H1 (cell line): ENCODE results near the gene ELOVL2. TPM values are rescaled to one million over a fixed set of nuclear protein-coding genes. Genes with fewer than 3 reads are reported as not detected.

Source experiments
- CTCF ChIA-PET: fragments of 300-600 bp; sonication (Branson Sonifier 250); formaldehyde crosslinking; loops from one replicate; lab custom pipeline; 2021; ENCODE audit not compliant: partially characterized antibody; lab: Charles Lee
- POLR2A ChIA-PET: fragments of 300-600 bp; sonication (Branson Sonifier 250); formaldehyde crosslinking; loops from one replicate; lab custom pipeline; 2021; ENCODE audit warnings: inconsistent platforms; ENCODE audit not compliant: partially characterized antibody; lab: Charles Lee
- DNase-seq, 2 experiments: peaks; one replicate each; pipeline versions ENCODE4 v3.0.0 to v3.0.0-alpha.2; 2010 to 2022; ENCODE audit warnings: low spot score in 2 of 2, low read depth in 1 of 2, mixed read lengths in 1 of 2
- FAIRE-seq: peaks from 2 replicates; lab custom pipeline; 2011; peaks lifted over from hg19 to GRCh38; lab: Jason Lieb, UNC
- H2AFZ ChIP-seq: 2 replicates; pipeline ENCODE4 v1.8.1; 2012; ENCODE audit warnings: low read length, inconsistent platforms
- H2AK5ac ChIP-seq: 2 replicates; pipeline ENCODE4 v1.6.1; 2013; ENCODE audit warnings: low read depth, low read length
- H2BK120ac ChIP-seq: replicated peaks from 2 replicates; pipeline ENCODE3; 2013; ENCODE audit warnings: low read depth, low read length, inconsistent platforms
- H2BK12ac ChIP-seq: 2 replicates; pipeline ENCODE4 v1.6.1; 2013; ENCODE audit warnings: low read depth, low read length
- H2BK15ac ChIP-seq: 2 replicates; pipeline ENCODE4 v1.6.1; 2013; ENCODE audit warnings: low read length
- H2BK20ac ChIP-seq: 2 replicates; pipeline ENCODE4 v1.6.1; 2013; ENCODE audit warnings: low read length
- H2BK5ac ChIP-seq: 2 replicates; pipeline ENCODE4 v1.6.1; 2013; ENCODE audit warnings: low read depth, low read length
- H3K14ac ChIP-seq: 2 replicates; pipeline ENCODE4 v1.6.1; 2013; ENCODE audit warnings: inconsistent platforms; ENCODE audit not compliant: insufficient read length
- H3K18ac ChIP-seq: 2 replicates; pipeline ENCODE4 v1.6.1; 2013; ENCODE audit warnings: low read length; ENCODE audit errors: extremely low read depth
- H3K23ac ChIP-seq: 2 replicates; pipeline ENCODE4 v1.6.1; 2013; ENCODE audit warnings: inconsistent platforms; ENCODE audit not compliant: insufficient read length
- H3K23me2 ChIP-seq: 2 replicates; pipeline ENCODE4 v1.6.1; 2013; ENCODE audit warnings: low read depth, low read length
- H3K27ac ChIP-seq: 2 replicates; pipeline ENCODE4 v1.6.1; 2011; ENCODE audit warnings: low read depth, low read length, inconsistent platforms
- H3K27me3 ChIP-seq, 4 experiments: replicated peaks in 1 of 4; 1 replicate in 1 of 4; 2 replicates in 3 of 4; pipeline versions ENCODE4 v1.6.1 to v1.8.1; 2011 to 2013; ENCODE audit warnings: low read length in 3 of 4, mild to moderate bottlenecking in 3 of 4, inconsistent platforms in 2 of 4, mixed read lengths in 2 of 4, moderate library complexity in 1 of 4; ENCODE audit not compliant: control insufficient read depth in 3 of 4, insufficient read depth in 3 of 4; ENCODE audit errors: extremely low read depth in 1 of 4
- H3K36me3 ChIP-seq, 4 experiments: 2 replicates each; pipeline versions ENCODE4 v1.6.1 to v1.8.1; 2011 to 2013; ENCODE audit warnings: mild to moderate bottlenecking in 4 of 4, low read length in 3 of 4, moderate library complexity in 2 of 4, control low read depth in 1 of 4, inconsistent platforms in 1 of 4; ENCODE audit not compliant: insufficient read depth in 4 of 4, control insufficient read depth in 2 of 4
- H3K4ac ChIP-seq: replicated peaks from 2 replicates; pipeline ENCODE3; 2013; ENCODE audit warnings: low read length, low read depth, mixed read lengths, inconsistent platforms; ENCODE audit not compliant: insufficient read length
- H3K4me1 ChIP-seq, 4 experiments: replicated peaks in 1 of 4; 1 replicate in 1 of 4; 2 replicates in 3 of 4; pipeline versions ENCODE4 v1.6.1 to v1.8.1; 2011 to 2013; ENCODE audit warnings: low read length in 3 of 4, inconsistent platforms in 2 of 4, mixed read lengths in 1 of 4; ENCODE audit not compliant: insufficient read depth in 4 of 4, control insufficient read depth in 3 of 4
- H3K4me2 ChIP-seq, 2 experiments: 2 replicates each; pipeline versions ENCODE4 v1.6.1 to v1.8.1; 2011 to 2013; ENCODE audit warnings: low read depth in 2 of 2, low read length in 2 of 2, control low read depth in 1 of 2, inconsistent platforms in 1 of 2, mild to moderate bottlenecking in 1 of 2; ENCODE audit not compliant: insufficient read depth in 1 of 2
- H3K4me3 ChIP-seq, 4 experiments: fragments of 200-600, 300-600 bp in 1 of 4; sonication (generic), shearing (Covaris generic), sonication (Bioruptor Twin) in 1 of 4; 2 replicates each; pipeline versions ENCODE4 v1.5.1 to v1.8.1; 2011 to 2016; ENCODE audit warnings: low read length in 4 of 4, low read depth in 3 of 4, control low read depth in 2 of 4, inconsistent platforms in 2 of 4, mild to moderate bottlenecking in 2 of 4, mixed read lengths in 1 of 4, moderate library complexity in 1 of 4; ENCODE audit not compliant: insufficient read depth in 2 of 4; ENCODE audit errors: extremely low read depth in 1 of 4
- H3K56ac ChIP-seq: replicated peaks from 2 replicates; pipeline ENCODE3; 2013; ENCODE audit warnings: low read depth, mild to moderate bottlenecking, mixed read lengths, low read length, inconsistent platforms; ENCODE audit not compliant: insufficient read length
- H3K79me1 ChIP-seq: 2 replicates; pipeline ENCODE4 v1.6.1; 2013; ENCODE audit warnings: low read depth, low read length, control low read depth
- H3K79me2 ChIP-seq, 2 experiments: 2 replicates each; pipeline versions ENCODE4 v1.6.1 to v1.8.1; 2012 to 2013; ENCODE audit warnings: low read length in 2 of 2, mild to moderate bottlenecking in 2 of 2, inconsistent platforms in 1 of 2; ENCODE audit not compliant: insufficient read depth in 2 of 2, control insufficient read depth in 1 of 2
- H3K9ac ChIP-seq, 4 experiments: replicated peaks in 1 of 4; 1 replicate in 1 of 4; 2 replicates in 3 of 4; pipeline versions ENCODE4 v1.6.1 to v1.8.1; 2011 to 2013; ENCODE audit warnings: low read depth in 3 of 4, low read length in 3 of 4, control low read depth in 2 of 4, mild to moderate bottlenecking in 2 of 4, moderate library complexity in 2 of 4, inconsistent platforms in 1 of 4; ENCODE audit errors: extremely low read depth in 1 of 4
- H3K9me3 ChIP-seq, 2 experiments: 2 replicates each; pipeline versions ENCODE4 v1.6.1 to v1.8.1; 2012 to 2013; ENCODE audit warnings: mild to moderate bottlenecking in 2 of 2, moderate library complexity in 2 of 2, control low read depth in 1 of 2, inconsistent platforms in 1 of 2, low read depth in 1 of 2, low read length in 1 of 2, mixed read lengths in 1 of 2; ENCODE audit not compliant: insufficient read depth in 2 of 2
- H4K20me1 ChIP-seq, 2 experiments: replicated peaks in 1 of 2; 2 replicates each; pipeline versions ENCODE3 to v1.8.1; 2011 to 2013; ENCODE audit warnings: inconsistent platforms in 2 of 2, low read length in 2 of 2, mild to moderate bottlenecking in 1 of 2; ENCODE audit not compliant: insufficient read depth in 2 of 2, control insufficient read depth in 1 of 2
- H4K5ac ChIP-seq: 2 replicates; pipeline ENCODE4 v1.6.1; 2013; ENCODE audit warnings: low read length, low read depth, mixed read lengths, inconsistent platforms; ENCODE audit not compliant: insufficient read length
- H4K8ac ChIP-seq: 2 replicates; pipeline ENCODE4 v1.8.0; 2013; ENCODE audit warnings: mild to moderate bottlenecking, moderate library complexity, low read length, inconsistent platforms; ENCODE audit not compliant: insufficient read depth; ENCODE audit errors: extremely low read depth
- H4K91ac ChIP-seq: replicated peaks from 2 replicates; pipeline ENCODE3; 2013; ENCODE audit warnings: low read length, mixed read lengths, inconsistent platforms; ENCODE audit not compliant: insufficient read length
- MAFK ChIP-seq: IDR thresholded peaks from 2 replicates; pipeline ENCODE4 v1.6.1; 2012; ENCODE audit warnings: low read depth, mild to moderate bottlenecking, improper control_type of control experiment, low read length
- WGBS, 2 experiments: shearing (Covaris generic) in 1 of 2; methylation state at CpG; one replicate each; pipeline versions ENCODE4 v1.1.6 to v1.1.7; 2013 to 2015; ENCODE audit warnings: low lambda C conversion rate in 2 of 2, mixed read lengths in 2 of 2, inconsistent platforms in 1 of 2, low coverage in 1 of 2, missing lambda C conversion rate in 1 of 2; ENCODE audit not compliant: insufficient replicate concordance in 2 of 2, insufficient coverage in 1 of 2, insufficient read length in 1 of 2; ENCODE audit errors: extremely low coverage in 1 of 2, missing lambda C conversion rate in 1 of 2; 5-methylcytosine and 5-hydroxymethylcytosine counted together
- polyA plus RNA-seq, 7 experiments: library from polyadenylated mRNA; depleted of rRNA in 3 of 7; stranded (reverse) in 5 of 7; unstranded in 2 of 7; fragments of >200 nt in 5 of 7; fragments of 200-250 nt in 2 of 7; gene quantifications; 1 replicate in 5 of 7; 2 replicates in 1 of 7; 4 replicates in 1 of 7; pipeline versions ENCODE4 v1.2.1 to v1.2.3, GENCODE V29; 2011 to 2013; ENCODE audit warnings: missing spikeins in 2 of 7, mixed read lengths in 2 of 7
- total RNA-seq: library from RNA; stranded (reverse); fragmentation: NEBNext Ultra II Directional; extraction: Animal tissue kit (Norgen Biotek cat#: 25700); gene quantifications from 2 replicates; pipeline ENCODE4 v1.2.1, GENCODE V29; 2021
- TF ChIP-seq, protein P1 (sequence below): IDR thresholded peaks from 2 replicates; pipeline ENCODE4 v1.6.1; 2011; ENCODE audit warnings: low read length, improper control_type of control experiment

The ELOVL2 gene
- total and polyA plus RNA-seq, 2 of the 8 experiments (the other 6 are each of a cell fraction or from before 2014, with no cell fraction given): 0.42 to 0.89 TPM

DNA sequence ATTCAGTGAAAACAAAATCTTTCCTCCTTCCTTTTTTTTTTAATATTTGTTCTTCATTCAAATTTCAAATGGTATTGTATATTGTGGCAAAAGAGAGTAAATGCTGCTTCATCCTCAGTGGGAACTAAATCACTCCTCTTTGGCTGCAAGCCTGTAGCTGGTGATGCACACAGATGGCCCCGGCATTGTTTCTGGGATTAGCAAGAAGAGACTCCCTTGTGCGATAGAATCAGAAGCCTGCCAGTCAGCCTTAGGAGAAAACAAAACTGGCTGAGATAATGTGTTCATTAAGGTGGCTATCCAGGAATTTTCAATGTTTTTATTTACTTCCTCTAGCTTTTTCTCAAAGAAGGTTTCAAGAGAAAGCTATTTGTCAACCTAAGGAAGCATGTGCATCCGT, 20.7 kb upstream of the ELOVL2 start:
- TF ChIP-seq, protein P1, sequence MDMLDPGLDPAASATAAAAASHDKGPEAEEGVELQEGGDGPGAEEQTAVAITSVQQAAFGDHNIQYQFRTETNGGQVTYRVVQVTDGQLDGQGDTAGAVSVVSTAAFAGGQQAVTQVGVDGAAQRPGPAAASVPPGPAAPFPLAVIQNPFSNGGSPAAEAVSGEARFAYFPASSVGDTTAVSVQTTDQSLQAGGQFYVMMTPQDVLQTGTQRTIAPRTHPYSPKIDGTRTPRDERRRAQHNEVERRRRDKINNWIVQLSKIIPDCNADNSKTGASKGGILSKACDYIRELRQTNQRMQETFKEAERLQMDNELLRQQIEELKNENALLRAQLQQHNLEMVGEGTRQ: no peak
- TF ChIP-seq MAFK: no peak
- Histone ChIP-seq H3K79me2 (no peaks in the 10 kb centered on the region), H2AFZ (no peak overlapping the region), H3K27ac (no peak overlapping the region), H4K8ac (no peak overlapping the region), H2BK20ac (no peak overlapping the region), H3K4me2 (no peak overlapping the region), H4K20me1 (no peaks in the 10 kb centered on the region), H3K9me3 (no peaks in the 10 kb centered on the region), H3K4me1 (no peaks in the 10 kb centered on the region), H3K56ac (no peak overlapping the region), H2AK5ac (no peak overlapping the region), H2BK5ac (no peak overlapping the region), H2BK15ac (no peak overlapping the region), H2BK120ac (no peak overlapping the region), H3K18ac (no peak overlapping the region), H3K23ac (no peak overlapping the region), H4K5ac (no peak overlapping the region), H3K79me1 (no peaks in the 10 kb centered on the region), H2BK12ac (no peak overlapping the region), H3K4ac (no peak overlapping the region), H3K4me3 (no peak overlapping the region), H3K9ac (no peak overlapping the region), H3K14ac (no peak overlapping the region), H4K91ac (no peak overlapping the region), H3K36me3 (no peaks in the 10 kb centered on the region), H3K23me2 (no peaks in the 10 kb centered on the region), H3K27me3 (no peaks in the 10 kb centered on the region)
- DNase-seq: no peak
- 82% methylated on average over 3 of the region's 3 CpGs; no CpG with 5 or more reads in 1 of the 2 experiments for WGBS, 2 experiments
- ChIA-PET POLR2A (no interaction called here), CTCF (interaction anchor here (0.6 to 5.0 kb wide), 11 partner anchors 10 to 1436 kb away, joined by 3 to 34 read pairs (median 3); partner anchors contain the start of gene SMIM13)
- no peak for FAIRE-seq
